H9 (cell line): ENCODE measurements around the gene CLCN6. TPM values are rescaled to one million over a fixed set of nuclear protein-coding genes. Genes with fewer than 3 reads are reported as not detected.

Experiments
- DNase-seq: peaks from one replicate; pipeline ENCODE4 v3.0.0-alpha.2; 2017
- H2AFZ ChIP-seq: one replicate; pipeline ENCODE4 v1.6.1; 2013; ENCODE audit warnings: mild to moderate bottlenecking, low read length, control low read depth, moderate library complexity
- H2AK5ac ChIP-seq: 2 replicates; pipeline ENCODE4 v1.6.1; 2013; ENCODE audit warnings: low read length, control low read depth, mixed read lengths; ENCODE audit not compliant: insufficient read length
- H2BK120ac ChIP-seq: one replicate; pipeline ENCODE4 v1.6.1; 2013; ENCODE audit warnings: low read depth, mild to moderate bottlenecking, low read length, control low read depth, inconsistent platforms; ENCODE audit not compliant: poor library complexity, severe bottlenecking
- H2BK12ac ChIP-seq: 2 replicates; pipeline ENCODE4 v1.6.1; 2013; ENCODE audit warnings: low read length, control low read depth, mixed read lengths, low read depth; ENCODE audit not compliant: insufficient read length
- H2BK15ac ChIP-seq: 2 replicates; pipeline ENCODE4 v1.6.1; 2013; ENCODE audit warnings: low read depth, low read length, control low read depth
- H2BK20ac ChIP-seq: one replicate; pipeline ENCODE4 v1.6.1; 2013; ENCODE audit warnings: low read depth, mild to moderate bottlenecking, low read length, control low read depth, inconsistent platforms; ENCODE audit not compliant: poor library complexity, severe bottlenecking
- H2BK5ac ChIP-seq: 2 replicates; pipeline ENCODE4 v1.6.1; 2013; ENCODE audit warnings: low read length, control low read depth, mixed read lengths; ENCODE audit not compliant: insufficient read length
- H3K14ac ChIP-seq: 2 replicates; pipeline ENCODE4 v1.6.1; 2013; ENCODE audit warnings: low read length, control low read depth; ENCODE audit not compliant: insufficient read depth
- H3K18ac ChIP-seq: 2 replicates; pipeline ENCODE4 v1.6.1; 2013; ENCODE audit warnings: low read depth, mild to moderate bottlenecking, mixed read lengths, low read length, control low read depth; ENCODE audit not compliant: insufficient read length
- H3K23ac ChIP-seq: 2 replicates; pipeline ENCODE4 v1.6.1; 2013; ENCODE audit warnings: low read length, control low read depth, mixed read lengths, low read depth; ENCODE audit not compliant: insufficient read length
- H3K23me2 ChIP-seq: 2 replicates; pipeline ENCODE4 v1.6.1; 2013; ENCODE audit warnings: low read depth, mild to moderate bottlenecking, mixed read lengths, low read length, control low read depth; ENCODE audit not compliant: insufficient read length, poor library complexity, severe bottlenecking
- H3K27ac ChIP-seq: 2 replicates; pipeline ENCODE4 v1.5.1; 2013; ENCODE audit warnings: low read length, control low read depth, mixed read lengths, low read depth; ENCODE audit not compliant: insufficient read length
- H3K27me3 ChIP-seq: 2 replicates; pipeline ENCODE4 v1.6.1; 2013; ENCODE audit warnings: low read length, control low read depth, inconsistent platforms; ENCODE audit not compliant: insufficient read depth
- H3K4ac ChIP-seq: 2 replicates; pipeline ENCODE4 v1.6.1; 2013; ENCODE audit warnings: low read depth, mild to moderate bottlenecking, control low read depth, inconsistent platforms, low read length, moderate library complexity
- H3K4me1 ChIP-seq: 2 replicates; pipeline ENCODE4 v1.6.1; 2013; ENCODE audit warnings: low read length, control low read depth, inconsistent platforms; ENCODE audit not compliant: insufficient read depth
- H3K4me2 ChIP-seq: 2 replicates; pipeline ENCODE4 v1.6.1; 2013; ENCODE audit warnings: low read length, control low read depth, mixed read lengths; ENCODE audit not compliant: insufficient read length, insufficient read depth
- H3K56ac ChIP-seq: 2 replicates; pipeline ENCODE4 v1.6.1; 2013; ENCODE audit warnings: low read depth, mild to moderate bottlenecking, mixed read lengths, low read length, control low read depth; ENCODE audit not compliant: insufficient read length
- H3K79me1 ChIP-seq: 2 replicates; pipeline ENCODE4 v1.6.1; 2013; ENCODE audit warnings: low read depth, mild to moderate bottlenecking, moderate library complexity, low read length, control low read depth, inconsistent platforms; ENCODE audit not compliant: insufficient read depth, poor library complexity, severe bottlenecking
- H3K79me2 ChIP-seq: 2 replicates; pipeline ENCODE4 v1.6.1; 2013; ENCODE audit warnings: low read length, control low read depth, inconsistent platforms; ENCODE audit not compliant: insufficient read depth
- H3K9ac ChIP-seq: 2 replicates; pipeline ENCODE4 v1.6.1; 2013; ENCODE audit warnings: low read length, control low read depth, mixed read lengths; ENCODE audit not compliant: insufficient read length; ENCODE audit errors: extremely low read depth
- H3K9me3 ChIP-seq: one replicate; pipeline ENCODE4 v1.6.1; 2013; ENCODE audit warnings: low read depth, low read length, inconsistent platforms; ENCODE audit not compliant: control insufficient read depth
- H3T11ph ChIP-seq: one replicate; pipeline ENCODE4 v1.6.1; 2013; ENCODE audit warnings: mild to moderate bottlenecking, low read length, control low read depth, inconsistent platforms
- H4K20me1 ChIP-seq: one replicate; pipeline ENCODE4 v1.6.1; 2013; ENCODE audit not compliant: control insufficient read depth, insufficient read length, insufficient read depth
- H4K5ac ChIP-seq: 2 replicates; pipeline ENCODE4 v1.6.1; 2013; ENCODE audit warnings: low read depth, mild to moderate bottlenecking, mixed read lengths, low read length, control low read depth; ENCODE audit not compliant: insufficient read length
- H4K8ac ChIP-seq: replicated peaks from 2 replicates; pipeline ENCODE4 v1.6.1; 2013; ENCODE audit warnings: low read length, control low read depth, mixed read lengths, low read depth; ENCODE audit not compliant: insufficient read length
- H4K91ac ChIP-seq: 2 replicates; pipeline ENCODE4 v1.6.1; 2013; ENCODE audit warnings: low read depth, mild to moderate bottlenecking, moderate library complexity, mixed read lengths, low read length, control low read depth; ENCODE audit not compliant: insufficient read length
- H3K27ac Mint-ChIP-seq, 3 experiments: 2 replicates in 2 of 3; 3 replicates in 1 of 3; pipeline ENCODE4 v1.8.0; 2020 to 2021; ENCODE audit warnings: mixed read lengths in 3 of 3, mild to moderate bottlenecking in 1 of 3, moderate library complexity in 1 of 3
- H3K27me3 Mint-ChIP-seq: 2 replicates; pipeline ENCODE4 v1.8.0; 2021; ENCODE audit warnings: low read depth, mild to moderate bottlenecking, moderate library complexity, mixed read lengths
- H3K36me3 Mint-ChIP-seq, 3 experiments: 2 replicates in 2 of 3; 3 replicates in 1 of 3; pipeline ENCODE4 v1.8.0; 2020 to 2021; ENCODE audit warnings: low read depth in 3 of 3, mixed read lengths in 3 of 3; ENCODE audit not compliant: insufficient read depth in 1 of 3
- H3K4me1 Mint-ChIP-seq, 2 experiments: 2 replicates each; pipeline ENCODE4 v1.8.0; 2020; ENCODE audit warnings: mixed read lengths in 2 of 2
- H3K4me3 Mint-ChIP-seq, 2 experiments: 2 replicates in 1 of 2; 3 replicates in 1 of 2; pipeline ENCODE4 v1.8.0; 2020 to 2021; ENCODE audit warnings: mild to moderate bottlenecking in 2 of 2, mixed read lengths in 2 of 2, moderate library complexity in 1 of 2
- H3K9me3 Mint-ChIP-seq, 2 experiments: 2 replicates in 1 of 2; 3 replicates in 1 of 2; pipeline ENCODE4 v1.8.0; 2020; ENCODE audit warnings: mild to moderate bottlenecking in 2 of 2, mixed read lengths in 2 of 2, moderate library complexity in 1 of 2
- CTCF ChIP-seq: fragments of 200-600 bp; sonication (generic); conservative IDR thresholded peaks from 3 replicates; pipeline ENCODE4 v1.8.0; 2021; ENCODE audit warnings: antibody characterized with exemption, mild to moderate bottlenecking
- WGBS: extraction: QIAGEN DNeasy Blood & Tissue Kit; methylation state at CpG from one replicate; pipeline ENCODE4 v1.1.7; 2013; ENCODE audit warnings: missing lambda C conversion rate, low lambda C conversion rate, mixed read lengths; ENCODE audit not compliant: insufficient read length; ENCODE audit errors: extremely low coverage; 5-methylcytosine and 5-hydroxymethylcytosine counted together
- total RNA-seq: library from RNA; stranded (reverse); gene quantifications from 2 replicates; pipeline ENCODE4 v1.2.1, GENCODE V29; 2021

Gene CLCN6
- total RNA-seq, 1 experiment from 2014 or later: 20.5 TPM

- H3K27ac ChIP-seq: no peak overlapping the region
- no peak overlapping the region for H2AFZ ChIP-seq
- H4K20me1 ChIP-seq: no peaks in the 10 kb centered on the region
- DNase-seq: peak; percentile 36
- H2BK5ac ChIP-seq: no peak overlapping the region
- H3K9me3 ChIP-seq: no peaks in the 10 kb centered on the region
- H3K14ac ChIP-seq: no peak overlapping the region
- H3K23me2 ChIP-seq: no peaks in the 10 kb centered on the region
- no peak overlapping the region for H3K56ac ChIP-seq
- no CpG with 5 or more reads among the region's 11 CpGs for WGBS
- no peak overlapping the region; a peak in 1 of 7 replicates for H3K27ac Mint-ChIP-seq
- no peaks in the 10 kb centered on the region for H3K27me3 ChIP-seq
- no peak overlapping the region for H4K91ac ChIP-seq
- H4K5ac ChIP-seq: no peak overlapping the region
- H2AK5ac ChIP-seq: no peak overlapping the region
- H3K4me1 ChIP-seq: no peaks in the 10 kb centered on the region
- H3K79me2 ChIP-seq: no peaks in the 10 kb centered on the region
- no peaks in the 10 kb centered on the region for H3K27me3 Mint-ChIP-seq
- H3K4me1 Mint-ChIP-seq: no peaks in the 10 kb centered on the region
- no peak for TF ChIP-seq CTCF
- peaks cover 35 to 94% (median 81%) of the 10 kb centered on the region in 3 experiments; a peak in 6 of 7 replicates for H3K36me3 Mint-ChIP-seq
- H3K79me1 ChIP-seq: no peaks in the 10 kb centered on the region
- no peak overlapping the region for H2BK20ac ChIP-seq
- H2BK120ac ChIP-seq: no peak overlapping the region
- no peak overlapping the region for H3K9ac ChIP-seq
- no peak overlapping the region for H4K8ac ChIP-seq
- no peak overlapping the region for H3K23ac ChIP-seq
- H3K4me2 ChIP-seq: no peak overlapping the region
- H3K9me3 Mint-ChIP-seq: no peaks in the 10 kb centered on the region
- no peak overlapping the region for H2BK15ac ChIP-seq
- H3K18ac ChIP-seq: no peak overlapping the region
- no peak overlapping the region for H3K4ac ChIP-seq
- H2BK12ac ChIP-seq: no peak overlapping the region
- H3T11ph ChIP-seq: no peak overlapping the region
- H3K4me3 Mint-ChIP-seq: no peak overlapping the region
Measured at GRCh38 chr1:11837767-11838348, 31.9 kb downstream of the CLCN6 start.
